T-helper 2 cell treated with Interferon-gamma antibody and Interleukin-4, amounts not matched to agents 100 ng/mL and 5 ng/mL, for 36 hours (primary cell): ENCODE data around the gene TCERG1L. TPM values are rescaled to one million over a fixed set of nuclear protein-coding genes. Genes with fewer than 3 reads are reported as not detected.

Source experiments
- intact Hi-C: fragments of 100-400 bp; cut with micrococcal nuclease; formaldehyde crosslinking; loops from one replicate; pipeline ENCODE4 v1.15.1; 2023
- total RNA-seq: library from RNA; stranded (reverse); gene quantifications from 2 replicates; pipeline ENCODE4 v1.2.3, GENCODE V29; 2022

TCERG1L gene
- total RNA-seq, 1 donor from 2014 or later = not detected

DNA sequence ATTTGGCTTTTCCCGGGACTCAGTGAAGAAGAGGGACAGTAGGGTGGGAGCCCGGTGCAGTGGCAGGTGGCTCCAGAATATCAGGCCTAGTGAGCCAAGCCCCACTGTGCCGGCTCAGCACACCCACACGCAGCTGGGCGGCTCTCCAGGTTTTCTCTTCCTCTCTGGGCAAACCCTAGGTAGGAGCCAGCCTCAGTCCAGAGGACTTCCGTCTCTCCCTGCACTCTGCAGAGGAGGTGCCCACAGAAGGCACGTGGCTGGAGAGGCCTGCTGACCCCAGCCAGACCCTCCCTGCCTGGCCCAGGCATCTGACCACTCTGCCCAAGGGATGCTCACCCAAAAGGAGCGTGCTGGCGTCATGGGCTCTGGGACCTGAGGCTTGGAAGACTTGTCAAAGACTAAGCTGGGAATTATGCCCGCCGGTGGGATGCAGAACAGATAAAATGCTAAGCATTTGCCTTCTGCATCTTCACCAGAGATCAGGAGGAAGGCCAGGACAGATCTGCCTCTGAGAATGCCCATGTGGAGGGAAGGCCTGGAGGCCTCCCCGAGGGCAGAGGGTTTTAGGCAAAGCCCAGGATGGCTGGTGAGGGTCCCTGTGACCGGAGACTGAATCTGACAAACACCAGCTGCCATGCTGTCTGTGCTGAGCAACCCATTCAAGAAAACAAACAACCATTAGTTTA lies 40.2 kb downstream of the TCERG1L start:
- intact Hi-C loops = no loop called here

DNA sequence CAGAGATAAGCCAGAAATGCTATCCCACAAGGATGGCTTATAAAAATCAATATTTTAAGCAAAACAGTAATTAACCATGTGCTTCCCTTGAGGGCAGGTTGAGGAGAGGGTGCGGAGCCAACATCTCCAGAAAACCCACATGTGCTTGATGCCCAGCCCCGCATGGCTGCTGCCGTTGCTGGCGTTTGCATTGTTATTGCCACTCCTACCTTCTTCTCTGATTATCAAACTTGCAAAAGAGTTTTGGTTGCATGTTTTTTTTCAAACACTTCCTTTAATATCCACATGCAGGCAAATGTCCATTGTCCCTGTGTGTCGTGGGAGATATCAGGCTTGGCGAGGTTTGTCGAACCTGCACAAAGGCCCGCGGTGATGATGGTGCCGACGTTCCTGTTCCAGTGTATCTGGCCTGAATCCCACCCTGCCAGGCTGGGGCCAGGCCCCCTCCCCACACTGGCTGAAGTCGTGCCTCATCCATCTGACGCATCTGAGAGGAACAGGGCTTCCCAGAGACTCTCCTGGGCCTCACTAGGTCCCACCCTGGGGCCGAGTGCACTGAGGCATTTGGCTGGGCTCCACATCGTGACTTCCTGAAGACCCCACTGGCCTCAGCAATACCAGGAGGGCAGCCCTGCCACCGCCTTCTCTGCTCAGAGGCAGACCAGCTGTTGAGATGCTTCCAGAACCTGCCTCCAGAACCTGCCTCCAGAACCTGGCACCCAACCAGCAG lies 40.9 kb downstream of the TCERG1L start:
- intact Hi-C loops = no loop called here

DNA sequence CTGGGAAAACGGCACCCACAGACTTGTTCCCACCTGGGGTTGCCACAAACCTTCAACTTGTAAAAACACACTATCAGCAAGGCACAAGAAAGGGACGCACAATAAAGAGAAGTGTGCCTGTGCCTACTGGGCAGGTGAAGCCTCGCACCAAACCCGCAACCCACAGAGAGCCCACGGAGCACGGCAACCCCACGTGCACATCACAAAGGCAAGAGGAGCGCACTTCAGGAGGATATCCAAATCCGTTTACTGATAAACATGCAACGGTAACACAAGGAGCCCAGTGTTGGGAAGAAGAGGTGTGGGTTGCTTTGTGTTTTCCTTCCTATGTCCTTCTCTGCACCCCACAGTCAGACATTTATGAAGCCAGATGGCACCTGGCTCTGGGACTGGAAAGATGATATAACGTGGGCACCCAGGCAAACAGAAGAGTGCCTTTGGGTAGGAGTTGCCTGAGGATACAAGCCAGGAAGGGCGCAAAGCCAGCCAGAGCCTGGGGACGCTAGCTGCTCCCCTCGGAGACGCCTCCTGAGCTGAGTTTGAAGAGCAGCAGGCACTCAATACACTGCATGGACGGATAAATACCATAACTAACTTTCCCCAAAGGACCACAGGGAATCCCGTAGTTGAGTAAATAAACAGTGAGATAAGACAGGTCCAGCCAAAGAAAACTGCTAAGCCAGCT lies 41.6 kb downstream of the TCERG1L start:
- intact Hi-C loops = no loop called here

DNA sequence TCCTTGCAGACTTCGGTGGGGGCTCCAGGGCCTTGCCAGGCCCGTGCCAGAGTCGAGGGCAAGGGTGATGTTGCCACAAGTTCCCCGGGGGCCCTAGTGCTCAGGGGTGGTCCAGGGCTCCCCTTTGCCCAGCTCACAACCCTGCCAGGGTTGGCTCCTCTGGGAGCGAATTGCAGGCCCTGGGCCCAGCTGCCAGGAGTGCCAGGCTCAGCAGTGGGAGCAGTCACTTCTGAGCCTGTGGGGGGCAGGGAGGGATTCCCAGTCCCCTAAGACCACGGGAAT lies 43.8 kb downstream of the TCERG1L start:
- intact Hi-C loops = no loop called here

DNA sequence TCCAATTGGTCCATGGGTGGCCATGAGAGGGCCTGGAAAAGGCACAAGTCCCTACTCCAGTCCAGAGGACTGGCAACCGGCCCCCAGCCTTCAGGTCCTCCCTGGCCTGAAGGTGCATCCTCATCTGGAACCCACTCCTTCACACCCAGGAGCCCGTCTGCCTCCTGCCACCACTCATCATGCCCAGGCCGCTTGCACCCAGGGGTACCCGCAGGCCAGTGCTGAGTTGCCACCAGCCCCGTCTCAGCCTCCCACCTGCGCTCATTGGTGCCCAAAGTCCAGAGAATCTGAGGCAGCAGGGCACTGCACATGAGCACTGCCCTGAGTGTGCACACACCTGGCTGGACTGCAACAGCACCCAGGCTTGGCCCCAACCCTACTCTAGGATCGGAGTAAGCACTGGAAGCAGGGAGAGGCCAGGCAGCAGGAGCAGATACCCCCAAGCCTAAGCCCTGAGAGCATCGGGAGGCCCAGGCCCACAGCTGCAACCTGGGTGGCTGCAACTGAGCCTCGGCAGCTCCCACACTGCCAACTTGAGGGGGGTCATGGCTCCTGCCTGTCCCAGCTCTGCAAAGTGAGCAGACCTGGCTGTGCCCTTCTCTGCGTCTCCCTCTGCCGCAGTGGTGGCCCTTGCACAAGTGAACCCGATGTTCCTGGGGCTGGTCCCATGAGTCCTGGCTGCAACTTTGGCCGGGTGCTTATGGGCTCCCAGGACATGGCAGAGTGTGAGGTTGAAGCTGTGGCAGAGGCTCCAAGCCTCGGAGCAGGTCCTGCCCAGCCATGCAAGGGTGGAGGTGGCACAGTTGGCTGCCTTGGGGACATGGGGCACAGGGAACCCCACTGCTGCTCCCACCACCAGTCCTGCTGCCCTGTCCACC lies 44.3 kb downstream of the TCERG1L start:
- intact Hi-C loops = no loop called here

DNA sequence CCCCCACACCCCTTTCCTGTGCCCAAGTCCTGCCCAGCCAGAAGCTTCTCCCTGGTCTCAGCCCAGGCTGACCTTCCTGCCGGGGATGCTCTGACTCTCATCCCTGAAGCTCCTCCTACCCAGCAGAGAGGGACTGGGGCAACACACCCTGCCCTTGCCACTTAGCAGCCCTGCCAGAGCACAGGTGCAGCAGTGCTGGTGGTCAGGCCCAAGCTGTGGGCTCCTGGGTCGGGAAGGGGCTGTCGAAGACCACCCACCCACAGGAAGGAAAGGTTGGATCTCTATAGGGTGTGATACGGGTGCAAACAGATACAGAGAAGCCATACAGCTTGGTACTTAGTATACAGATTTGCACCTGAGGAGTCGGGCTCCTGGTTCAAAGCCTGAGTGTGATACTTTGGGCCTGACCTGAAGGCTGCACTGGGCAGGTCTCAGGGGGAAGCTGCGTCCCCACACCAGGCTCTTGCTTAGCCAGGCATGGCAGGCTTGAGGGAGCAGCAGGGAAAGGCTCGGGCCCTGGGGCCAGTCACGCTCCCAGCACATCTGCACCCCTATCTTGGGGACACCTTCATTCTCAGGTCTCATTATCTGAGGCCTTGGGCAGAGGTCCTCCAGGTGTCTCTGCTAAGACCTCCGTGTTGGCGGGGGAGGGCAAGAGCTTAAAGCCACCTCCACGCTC lies 47.3 kb downstream of the TCERG1L start:
- intact Hi-C loops = no loop called here

DNA sequence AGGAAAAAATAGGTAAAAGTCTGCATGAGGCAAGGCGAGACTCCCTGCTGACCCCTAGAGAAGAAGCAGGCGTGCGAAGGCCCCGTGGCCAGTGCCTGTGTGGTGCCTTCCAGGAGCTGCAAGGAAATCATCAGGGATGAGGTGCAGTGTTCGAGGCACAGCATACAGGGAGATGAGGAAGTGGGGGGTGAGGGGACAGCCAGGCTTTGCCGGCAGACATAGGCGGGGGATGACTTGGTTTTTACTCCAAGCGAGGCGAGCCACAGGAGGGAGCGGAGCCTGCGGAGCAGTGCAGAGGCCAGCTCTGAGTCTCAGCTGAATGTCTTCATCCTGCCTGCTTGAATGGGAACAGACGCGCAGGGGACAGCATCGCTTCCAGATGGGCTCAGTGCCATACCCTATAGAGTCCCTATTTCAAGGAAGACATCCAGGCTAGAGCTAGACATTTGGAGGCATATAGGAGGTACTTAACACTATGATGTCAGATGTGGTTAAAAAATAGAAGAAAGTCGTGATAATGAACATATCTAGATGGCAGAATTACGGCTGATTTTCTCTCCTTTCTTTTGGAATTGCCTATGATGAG lies 49.5 kb downstream of the TCERG1L start:
- intact Hi-C loops = no loop called here

DNA sequence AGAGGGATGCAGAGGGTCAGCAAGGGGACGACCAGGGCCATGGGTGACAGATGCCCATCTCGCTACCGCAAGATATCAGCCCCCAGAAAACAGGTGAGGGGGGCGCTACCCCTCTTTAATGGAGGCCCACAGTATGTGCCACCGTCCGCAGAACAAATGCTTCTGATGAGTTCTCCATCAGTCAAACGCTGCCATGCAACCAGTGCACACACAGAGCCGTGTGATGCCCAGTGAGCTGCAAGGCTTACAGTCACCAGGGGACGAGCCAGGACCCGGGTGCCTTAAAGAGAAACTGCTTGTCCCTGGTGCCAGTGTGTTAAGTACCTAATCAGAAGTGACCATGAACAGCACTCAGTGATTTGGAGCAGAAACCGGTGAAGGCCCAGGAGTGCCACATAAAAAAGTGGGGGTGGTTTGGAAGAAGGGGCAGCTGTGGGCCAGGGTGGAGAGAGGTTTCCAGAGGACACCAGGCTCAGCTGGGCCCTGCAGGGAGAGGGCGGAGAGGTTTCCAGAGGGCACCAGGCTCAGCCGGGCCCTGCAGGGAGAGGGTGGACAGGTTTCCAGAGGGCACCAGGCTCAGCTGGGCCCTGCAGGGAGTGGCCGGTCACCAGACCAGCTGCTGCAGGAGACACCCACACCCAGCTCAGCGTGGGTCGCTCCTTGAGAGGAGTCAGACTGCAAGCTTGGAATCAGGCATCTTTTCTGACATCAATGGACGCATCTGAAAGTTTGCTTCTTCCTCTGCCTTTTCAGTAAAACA lies 50.9 kb downstream of the TCERG1L start:
- intact Hi-C loops = no loop called here

DNA sequence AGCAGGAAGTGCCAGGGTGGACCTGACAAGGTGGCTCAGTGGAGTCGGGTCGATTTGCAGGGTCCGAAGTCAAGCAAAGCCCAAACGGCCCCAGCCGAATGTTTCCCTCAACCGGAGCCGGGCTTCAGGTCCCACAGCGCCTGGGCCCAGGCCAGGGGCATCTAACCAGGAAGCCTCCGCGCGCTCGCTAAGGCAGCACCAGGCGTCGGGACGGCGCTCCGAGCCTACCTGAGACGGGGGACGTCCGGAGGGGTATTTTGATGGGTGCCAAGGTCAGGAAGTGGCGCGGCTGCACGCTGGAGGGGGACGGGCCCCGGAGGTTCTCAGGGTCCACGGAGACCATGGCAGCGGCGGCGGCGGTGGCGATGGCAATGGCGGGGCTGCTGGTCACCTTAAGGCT lies 51.5 kb downstream of the TCERG1L start:
- intact Hi-C loops = no loop called here

DNA sequence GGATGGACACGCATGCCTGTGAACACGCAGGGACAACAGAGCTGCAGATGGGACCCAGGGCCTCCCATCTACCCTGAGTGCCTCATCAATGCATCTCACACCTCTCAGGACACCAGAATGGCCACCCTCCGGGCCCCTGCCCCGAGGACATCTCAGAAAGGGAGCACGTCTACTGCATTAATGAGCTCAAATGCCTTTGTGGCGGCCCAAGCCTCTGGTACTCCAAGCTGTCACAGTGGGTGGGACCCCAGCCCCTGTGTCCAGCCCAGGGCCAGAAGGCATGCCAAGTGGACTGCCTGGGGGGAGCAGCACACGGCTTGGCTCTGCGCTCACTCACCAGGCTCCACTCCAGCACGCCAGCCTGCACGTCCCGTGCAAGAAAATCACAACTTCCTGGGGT lies 52.0 kb downstream of the TCERG1L start:
- intact Hi-C loops = no loop called here

DNA sequence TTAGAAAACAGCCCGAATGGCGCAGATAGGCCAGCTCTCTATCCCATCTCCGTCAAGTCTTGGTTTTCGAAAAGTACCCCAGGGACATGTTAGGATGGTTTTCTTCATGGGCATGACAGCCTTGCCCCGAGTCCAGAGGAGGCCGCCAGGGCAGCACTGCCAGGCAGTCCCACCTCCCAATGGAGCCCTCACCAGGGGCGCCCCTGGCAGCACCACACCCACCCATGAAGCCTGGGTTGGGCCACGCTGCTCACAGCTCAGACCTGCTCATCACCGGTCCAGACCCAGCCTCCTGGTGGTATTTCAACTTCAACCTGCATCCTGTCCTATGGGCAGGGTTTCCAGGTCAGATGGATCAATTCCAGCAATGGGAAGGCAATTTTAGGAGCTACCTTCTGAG lies 53.3 kb downstream of the TCERG1L start:
- intact Hi-C loops = no loop called here

DNA sequence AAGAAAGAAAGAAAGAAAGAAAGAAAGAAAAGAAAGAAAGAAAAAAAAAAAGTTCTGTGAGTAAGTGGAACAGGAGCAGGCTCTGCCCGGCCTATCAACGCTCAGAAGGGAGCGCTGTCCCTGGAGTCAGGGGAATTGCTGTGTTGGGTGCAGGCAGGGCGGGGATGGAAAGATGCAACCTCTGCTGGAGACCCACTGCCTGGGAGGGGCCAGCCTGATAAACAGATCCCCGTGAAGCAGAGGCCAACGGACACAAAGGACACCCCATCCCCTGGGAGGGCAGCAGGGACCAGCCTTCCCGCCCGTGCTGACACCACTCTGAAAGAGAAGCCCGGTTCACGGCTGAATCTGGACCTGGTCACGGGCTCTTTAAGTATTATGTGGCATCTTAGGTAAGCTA lies 54.5 kb downstream of the TCERG1L start:
- intact Hi-C loops = no loop called here

DNA sequence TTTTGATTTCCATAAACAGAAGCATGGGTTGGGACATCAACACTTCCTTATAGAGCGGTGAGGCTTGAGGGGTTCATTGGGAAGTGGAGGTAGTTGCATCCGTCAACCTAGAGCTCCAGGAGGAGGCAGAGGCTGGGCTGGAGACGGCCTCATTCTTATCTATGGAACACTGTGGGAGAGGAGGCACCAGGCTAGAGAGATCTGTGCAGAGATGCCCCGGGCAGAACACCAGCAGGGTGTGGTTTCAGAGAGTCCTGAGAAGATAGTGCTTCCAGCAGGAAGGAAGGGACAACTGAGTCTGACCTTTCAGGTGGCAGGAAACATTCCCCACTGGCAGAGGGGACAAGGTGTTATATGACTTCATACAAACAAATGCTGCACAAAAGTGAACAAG lies 56.7 kb downstream of the TCERG1L start:
- intact Hi-C loops = no loop called here

DNA sequence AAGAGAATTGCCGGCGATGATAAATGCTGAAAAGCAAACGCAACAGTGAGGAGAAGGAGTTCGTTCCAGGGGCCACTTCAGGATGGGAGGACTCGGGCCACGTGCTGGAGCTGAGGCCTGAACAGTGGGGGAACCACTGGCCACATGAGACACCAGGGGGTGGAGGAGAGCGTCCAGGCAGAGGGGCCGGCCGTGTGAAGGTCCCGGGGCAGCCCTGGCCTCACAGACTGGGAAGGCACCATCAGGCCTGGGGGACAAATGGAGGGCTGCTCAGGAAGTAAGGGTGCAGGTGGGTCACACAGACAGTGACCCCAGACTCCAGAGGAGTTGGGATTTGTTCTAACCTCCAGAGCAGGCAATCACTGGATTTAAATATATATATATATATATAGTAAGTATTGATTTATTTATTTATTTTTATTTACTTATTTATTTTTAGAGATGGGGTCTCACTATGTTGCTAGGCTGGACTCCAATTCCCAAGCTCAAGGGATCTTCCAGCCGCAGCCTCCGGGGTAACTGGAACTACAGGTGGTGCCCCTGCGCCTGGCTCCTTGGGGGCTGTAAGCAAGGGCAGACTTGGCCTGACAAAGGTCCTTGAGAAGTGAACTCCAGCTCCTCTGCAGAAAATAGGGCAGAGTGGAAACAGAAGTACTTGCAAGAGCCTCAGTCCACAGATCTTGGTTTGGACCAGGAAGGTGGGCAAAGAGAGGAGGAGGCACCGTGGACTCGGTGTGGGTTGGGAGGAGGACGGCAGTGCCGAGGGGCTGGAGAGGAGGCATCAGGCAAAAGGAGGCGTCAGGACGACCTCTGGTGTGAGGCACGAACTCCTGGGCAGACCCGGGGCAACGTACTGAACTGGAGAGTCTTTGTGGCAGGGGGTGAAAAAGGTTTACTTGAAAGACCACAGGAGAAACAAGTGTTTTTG lies 57.3 kb downstream of the TCERG1L start:
- intact Hi-C loops = no loop called here

DNA sequence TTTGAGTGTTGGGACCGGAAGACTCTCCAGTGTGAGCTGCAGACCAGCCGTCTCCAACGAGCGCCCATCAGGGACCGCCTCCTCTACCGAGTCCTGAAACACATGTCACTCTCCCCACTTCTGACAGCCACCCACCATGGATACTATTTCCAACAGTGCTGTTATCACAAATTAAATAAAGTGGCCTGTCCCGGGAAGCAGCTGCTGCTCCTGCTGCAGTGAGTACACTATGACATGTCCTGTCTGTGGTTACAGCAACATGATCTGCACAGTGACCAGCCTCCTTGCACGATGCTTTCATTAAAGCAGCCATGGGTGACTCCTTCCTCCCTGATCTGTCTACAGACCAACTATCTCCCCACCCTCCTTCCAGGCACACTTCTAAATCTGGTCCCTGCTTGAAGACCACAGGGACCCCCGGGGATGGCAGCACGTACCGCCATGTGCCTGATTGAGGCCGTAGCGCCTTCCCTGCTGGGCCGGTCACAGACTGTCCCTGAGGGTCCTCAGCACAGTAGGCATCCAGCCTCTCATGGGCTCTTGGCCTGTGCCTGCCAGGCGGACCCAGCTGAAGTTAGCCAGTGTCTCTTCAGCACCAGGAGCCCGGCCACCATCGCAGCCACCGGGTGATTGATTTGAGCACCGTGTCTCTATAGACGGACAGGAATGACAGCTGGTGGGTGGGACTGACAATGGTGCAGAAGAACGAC lies 58.8 kb downstream of the TCERG1L start:
- intact Hi-C loops = no loop called here

DNA sequence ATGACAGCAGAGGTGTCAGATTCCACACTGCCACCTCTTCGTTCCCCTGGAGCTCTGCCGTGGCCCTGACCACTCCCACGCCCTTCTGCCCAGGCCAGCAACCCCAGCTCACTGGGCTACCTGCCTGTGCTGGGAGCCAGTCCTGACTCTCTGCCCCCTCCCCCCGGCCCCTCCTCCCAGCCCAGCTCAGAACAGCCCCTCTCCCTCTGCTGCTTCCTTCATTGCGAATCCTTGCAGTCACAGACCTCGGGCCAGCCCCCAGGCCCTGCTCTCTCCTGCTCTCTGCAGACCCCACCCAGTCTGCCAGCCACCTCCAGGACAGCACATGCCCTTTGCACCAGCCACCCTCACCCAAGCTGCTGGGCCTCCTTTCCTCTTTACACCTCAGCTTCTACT lies 60.4 kb downstream of the TCERG1L start:
- intact Hi-C loops = no loop called here

DNA sequence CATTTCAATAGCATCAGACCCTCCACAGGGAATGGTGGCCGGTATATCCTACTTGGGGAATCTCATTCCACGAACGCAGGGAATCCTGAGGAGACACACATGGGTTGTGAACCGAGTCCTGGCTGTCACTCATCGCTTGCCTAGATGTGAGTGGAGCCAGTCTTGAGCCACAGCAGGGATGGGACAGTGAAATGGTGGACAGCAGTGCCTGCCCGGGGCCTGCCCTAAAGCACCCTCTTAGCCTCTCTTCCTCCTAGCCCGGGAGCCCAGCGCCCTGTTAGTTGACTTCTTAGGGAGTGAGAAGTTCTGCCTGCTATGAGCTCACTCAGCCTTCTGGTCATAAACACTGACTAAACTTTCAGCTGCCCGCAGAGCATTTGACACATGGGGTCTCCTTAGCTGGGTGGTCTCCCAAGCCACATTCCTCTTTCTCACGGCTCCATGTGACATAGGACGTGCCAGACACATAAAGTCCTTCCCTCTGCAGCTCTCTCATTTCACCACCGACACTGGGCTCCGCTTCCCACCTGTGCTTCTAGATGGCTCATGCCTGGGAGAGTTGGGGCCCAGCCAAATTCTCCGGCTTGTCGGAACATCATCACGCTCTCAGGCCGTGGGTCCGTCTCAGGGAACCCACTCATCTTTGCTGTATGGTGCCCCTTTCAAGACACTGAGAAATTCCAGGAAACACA lies 60.9 kb downstream of the TCERG1L start:
- intact Hi-C loops = no loop called here

DNA sequence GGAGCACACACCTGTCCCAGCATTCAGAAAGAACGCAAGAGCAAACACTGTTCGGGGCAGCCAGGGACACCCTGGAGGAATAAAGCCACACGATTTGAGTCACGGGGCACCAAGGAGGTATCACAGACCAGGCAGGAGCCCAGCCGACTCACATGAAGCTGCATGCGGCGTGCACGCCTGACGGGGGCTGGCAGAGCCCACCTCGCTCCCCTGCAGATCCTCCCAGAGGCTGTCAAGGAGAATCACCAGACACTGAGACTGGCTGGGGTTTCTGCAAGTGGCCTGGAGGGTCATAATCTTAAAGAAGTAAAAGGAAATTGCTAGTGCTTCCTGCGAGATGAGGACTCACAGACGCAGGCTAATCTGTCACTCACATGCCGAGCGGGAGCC lies 61.6 kb downstream of the TCERG1L start:
- intact Hi-C loops = no loop called here
